Lower leg skin (tissue), 3 donors: ENCODE results near the gene DGKA.

ENCODE experiments used
- CTCF ChIP-seq, 3 donors: fragments of 450-650 bp; IDR thresholded peaks; one replicate each; pipeline ENCODE4 v1.5.1; 2016; ENCODE audit warnings: antibody characterized with exemption in 3 of 3, mild to moderate bottlenecking in 3 of 3, moderate library complexity in 2 of 3
- POLR2A ChIP-seq, 2 donors: fragments of 450-650 bp; IDR thresholded peaks; one replicate each; pipeline ENCODE4 v1.6.1; 2016 to 2017; ENCODE audit warnings: antibody characterized with exemption in 2 of 2, mild to moderate bottlenecking in 1 of 2, moderate library complexity in 1 of 2

- no peak for TF ChIP-seq CTCF (IDR thresholded peaks at IDR 0.05)
- TF ChIP-seq POLR2A (IDR thresholded peaks at IDR 0.05) = no peak
Measured at GRCh38 chr12:55993230-55993853, 62.4 kb downstream of the DGKA start.
